ENCODE results near the gene CABCOCO1. TPM values are rescaled to one million over a fixed set of nuclear protein-coding genes. Genes with fewer than 3 reads are reported as not detected.
A peak's percentile ranks its signal among the peaks of the same experiment; 100 is the strongest.

CABCOCO1 gene
- total and polyA plus RNA-seq, 5 donors: 0.09 to 0.66 TPM; not detected in 3

GRCh38 chr10:61766927-61767326, 104.2 kb downstream of the CABCOCO1 start:
- Histone ChIP-seq H3K4me3 (ENCODE audit: low read length) (no peak overlapping the region), H3K27me3 (ENCODE audit: control insufficient read depth, insufficient read depth) (no peaks in the 10 kb centered on the region), H3K9me3 (ENCODE audit: control insufficient read depth, low read length) (no peaks in the 10 kb centered on the region), H3K4me1 (ENCODE audit: control insufficient read depth, insufficient read depth, low read length) (no peaks in the 10 kb centered on the region), H3K27ac (ENCODE audit: low read length) (no peak overlapping the region)
- intact Hi-C loops (cut with DNase I): no loop called here
- ATAC-seq (no peak), DNase-seq (no peak)
- WGBS: 13% methylated on average over 1 of the region's 1 CpG

- no peak overlapping the region for H3K27ac ChIP-seq (ENCODE audit: low read length)
- no peaks in the 10 kb centered on the region for H3K9me3 ChIP-seq (ENCODE audit: control insufficient read depth, low read length)
- ATAC-seq: no peak
- intact Hi-C loops (cut with DNase I): no loop called here
- no peak for DNase-seq
- 90% methylated on average over 3 of the region's 3 CpGs for WGBS
- no peak overlapping the region for H3K4me3 ChIP-seq (ENCODE audit: low read length)
- no peaks in the 10 kb centered on the region for H3K27me3 ChIP-seq (ENCODE audit: control insufficient read depth, insufficient read depth)
- H3K4me1 ChIP-seq (ENCODE audit: control insufficient read depth, insufficient read depth, low read length): no peaks in the 10 kb centered on the region
Observed at GRCh38 chr10:61774031-61774430, 111.3 kb downstream of the CABCOCO1 start.

- Histone ChIP-seq H3K9me3 (ENCODE audit: control insufficient read depth, low read length) (no peaks in the 10 kb centered on the region), H3K27me3 (ENCODE audit: control insufficient read depth, insufficient read depth) (no peaks in the 10 kb centered on the region), H3K27ac (ENCODE audit: low read length) (no peak overlapping the region), H3K4me1 (ENCODE audit: control insufficient read depth, insufficient read depth, low read length) (no peaks in the 10 kb centered on the region), H3K4me3 (ENCODE audit: low read length) (no peak overlapping the region)
- no peak for ATAC-seq
- intact Hi-C loops (cut with DNase I): no loop called here
- no peak for DNase-seq
- 59% methylated on average over 2 of the region's 2 CpGs for WGBS
Observed at GRCh38 chr10:61775111-61775510, 112.4 kb downstream of the CABCOCO1 start.

GRCh38 chr10:61776615-61777266, 114.0 kb downstream of the CABCOCO1 start:
- no peaks in the 10 kb centered on the region for H3K9me3 ChIP-seq (ENCODE audit: control insufficient read depth, low read length)
- H3K27me3 ChIP-seq (ENCODE audit: control insufficient read depth, insufficient read depth): no peaks in the 10 kb centered on the region
- intact Hi-C loops (cut with DNase I): no loop called here
- peaks cover 2% of the 10 kb centered on the region for H3K4me1 ChIP-seq (ENCODE audit: control insufficient read depth, insufficient read depth, low read length)
- DNase-seq (no peak), ATAC-seq (no peak)
- WGBS: 79% methylated on average over 7 of the region's 7 CpGs
- H3K27ac ChIP-seq (ENCODE audit: low read length): no peak overlapping the region
- H3K4me3 ChIP-seq (ENCODE audit: low read length): no peak overlapping the region

GRCh38 chr10:61778137-61778536, 115.4 kb downstream of the CABCOCO1 start:
- no peak for DNase-seq
- Histone ChIP-seq H3K9me3 (ENCODE audit: control insufficient read depth, low read length) (no peaks in the 10 kb centered on the region), H3K4me3 (ENCODE audit: low read length) (no peak overlapping the region), H3K4me1 (ENCODE audit: control insufficient read depth, insufficient read depth, low read length) (peaks cover 2% of the 10 kb centered on the region), H3K27me3 (ENCODE audit: control insufficient read depth, insufficient read depth) (no peaks in the 10 kb centered on the region), H3K27ac (ENCODE audit: low read length) (no peak overlapping the region)
- no peak for ATAC-seq
- intact Hi-C loops (cut with DNase I): no loop called here

- intact Hi-C loops (cut with DNase I): no loop called here
- peaks cover 2% of the 10 kb centered on the region for H3K4me1 ChIP-seq (ENCODE audit: control insufficient read depth, insufficient read depth, low read length)
- no peaks in the 10 kb centered on the region for H3K27me3 ChIP-seq (ENCODE audit: control insufficient read depth, insufficient read depth)
- no peak overlapping the region for H3K4me3 ChIP-seq (ENCODE audit: low read length)
- 76% methylated on average over 6 of the region's 6 CpGs for WGBS
- DNase-seq (no peak), ATAC-seq (no peak)
- no peaks in the 10 kb centered on the region for H3K9me3 ChIP-seq (ENCODE audit: control insufficient read depth, low read length)
- no peak overlapping the region for H3K27ac ChIP-seq (ENCODE audit: low read length)
Observed at GRCh38 chr10:61779276-61779675, 116.5 kb downstream of the CABCOCO1 start.

GRCh38 chr10:61779950-61780659, 117.4 kb downstream of the CABCOCO1 start:
- ATAC-seq (peak; percentile 91 to 94), DNase-seq (peak; percentile 62 to 69 (median 68))
- no peak overlapping the region for H3K4me3 ChIP-seq (ENCODE audit: low read length)
- intact Hi-C loops (cut with DNase I): no loop called here
- 42% methylated on average over 9 of the region's 9 CpGs for WGBS
- H3K9me3 ChIP-seq (ENCODE audit: control insufficient read depth, low read length): no peaks in the 10 kb centered on the region
- H3K27ac ChIP-seq (ENCODE audit: low read length): no peak overlapping the region
- no peaks in the 10 kb centered on the region for H3K27me3 ChIP-seq (ENCODE audit: control insufficient read depth, insufficient read depth)
- peaks cover 2% of the 10 kb centered on the region for H3K4me1 ChIP-seq (ENCODE audit: control insufficient read depth, insufficient read depth, low read length)

- Histone ChIP-seq H3K27me3 (ENCODE audit: control insufficient read depth, insufficient read depth) (no peaks in the 10 kb centered on the region), H3K4me1 (ENCODE audit: control insufficient read depth, insufficient read depth, low read length) (peaks cover 2% of the 10 kb centered on the region), H3K27ac (ENCODE audit: low read length) (no peak overlapping the region), H3K9me3 (ENCODE audit: control insufficient read depth, low read length) (no peaks in the 10 kb centered on the region), H3K4me3 (ENCODE audit: low read length) (no peak overlapping the region)
- DNase-seq (no peak), ATAC-seq (no peak)
- intact Hi-C loops (cut with DNase I): no loop called here
Observed at GRCh38 chr10:61780732-61781131, 118.0 kb downstream of the CABCOCO1 start.

- Histone ChIP-seq H3K9me3 (ENCODE audit: control insufficient read depth, low read length) (no peaks in the 10 kb centered on the region), H3K4me1 (ENCODE audit: control insufficient read depth, insufficient read depth, low read length) (peaks cover 2% of the 10 kb centered on the region), H3K27me3 (ENCODE audit: control insufficient read depth, insufficient read depth) (no peaks in the 10 kb centered on the region), H3K4me3 (ENCODE audit: low read length) (no peak overlapping the region), H3K27ac (ENCODE audit: low read length) (no peak overlapping the region)
- ATAC-seq (no peak), DNase-seq (no peak)
- intact Hi-C loops (cut with DNase I): no loop called here
Observed at GRCh38 chr10:61781969-61782403, 119.3 kb downstream of the CABCOCO1 start.

GRCh38 chr10:61784354-61785133, 121.8 kb downstream of the CABCOCO1 start:
- no peaks in the 10 kb centered on the region for H3K27me3 ChIP-seq (ENCODE audit: control insufficient read depth, insufficient read depth)
- H3K27ac ChIP-seq (ENCODE audit: low read length): no peak overlapping the region
- DNase-seq (no peak), ATAC-seq (no peak)
- no peaks in the 10 kb centered on the region for H3K9me3 ChIP-seq (ENCODE audit: control insufficient read depth, low read length)
- H3K4me3 ChIP-seq (ENCODE audit: low read length): no peak overlapping the region
- intact Hi-C loops (cut with DNase I): no loop called here
- 88% methylated on average over 9 of the region's 9 CpGs for WGBS
- H3K4me1 ChIP-seq (ENCODE audit: control insufficient read depth, insufficient read depth, low read length): peaks cover 2% of the 10 kb centered on the region

- WGBS: 70% methylated on average over 3 of the region's 3 CpGs
- Histone ChIP-seq H3K27me3 (ENCODE audit: control insufficient read depth, insufficient read depth) (no peaks in the 10 kb centered on the region), H3K27ac (ENCODE audit: low read length) (no peak overlapping the region), H3K4me3 (ENCODE audit: low read length) (no peak overlapping the region), H3K4me1 (ENCODE audit: control insufficient read depth, insufficient read depth, low read length) (no peaks in the 10 kb centered on the region), H3K9me3 (ENCODE audit: control insufficient read depth, low read length) (no peaks in the 10 kb centered on the region)
- ATAC-seq (no peak), DNase-seq (no peak)
- intact Hi-C loops (cut with DNase I): no loop called here
Observed at GRCh38 chr10:61785473-61786105, 122.9 kb downstream of the CABCOCO1 start.

All from right cardiac atrium (tissue), 5 donors.